H1 (cell line): ENCODE results near the gene CPED1. TPM values are rescaled to one million over a fixed set of nuclear protein-coding genes. Genes with fewer than 3 reads are reported as not detected.

Experiments
- CTCF ChIA-PET: fragments of 300-600 bp; sonication (Branson Sonifier 250); formaldehyde crosslinking; loops from one replicate; lab custom pipeline; 2021; ENCODE audit not compliant: partially characterized antibody; lab: Charles Lee
- POLR2A ChIA-PET: fragments of 300-600 bp; sonication (Branson Sonifier 250); formaldehyde crosslinking; loops from one replicate; lab custom pipeline; 2021; ENCODE audit warnings: inconsistent platforms; ENCODE audit not compliant: partially characterized antibody; lab: Charles Lee
- DNase-seq, 2 experiments: peaks; one replicate each; pipeline versions ENCODE4 v3.0.0 to v3.0.0-alpha.2; 2010 to 2022; ENCODE audit warnings: low spot score in 2 of 2, low read depth in 1 of 2, mixed read lengths in 1 of 2
- FAIRE-seq: peaks from 2 replicates; lab custom pipeline; 2011; peaks lifted over from hg19 to GRCh38; lab: Jason Lieb, UNC
- H2AFZ ChIP-seq: 2 replicates; pipeline ENCODE4 v1.8.1; 2012; ENCODE audit warnings: low read length, inconsistent platforms
- H2AK5ac ChIP-seq: 2 replicates; pipeline ENCODE4 v1.6.1; 2013; ENCODE audit warnings: low read depth, low read length
- H2BK120ac ChIP-seq: replicated peaks from 2 replicates; pipeline ENCODE3; 2013; ENCODE audit warnings: low read depth, low read length, inconsistent platforms
- H2BK12ac ChIP-seq: 2 replicates; pipeline ENCODE4 v1.6.1; 2013; ENCODE audit warnings: low read depth, low read length
- H2BK15ac ChIP-seq: 2 replicates; pipeline ENCODE4 v1.6.1; 2013; ENCODE audit warnings: low read length
- H2BK20ac ChIP-seq: 2 replicates; pipeline ENCODE4 v1.6.1; 2013; ENCODE audit warnings: low read length
- H2BK5ac ChIP-seq: 2 replicates; pipeline ENCODE4 v1.6.1; 2013; ENCODE audit warnings: low read depth, low read length
- H3K14ac ChIP-seq: 2 replicates; pipeline ENCODE4 v1.6.1; 2013; ENCODE audit warnings: inconsistent platforms; ENCODE audit not compliant: insufficient read length
- H3K18ac ChIP-seq: 2 replicates; pipeline ENCODE4 v1.6.1; 2013; ENCODE audit warnings: low read length; ENCODE audit errors: extremely low read depth
- H3K23ac ChIP-seq: 2 replicates; pipeline ENCODE4 v1.6.1; 2013; ENCODE audit warnings: inconsistent platforms; ENCODE audit not compliant: insufficient read length
- H3K23me2 ChIP-seq: 2 replicates; pipeline ENCODE4 v1.6.1; 2013; ENCODE audit warnings: low read depth, low read length
- H3K27ac ChIP-seq: 2 replicates; pipeline ENCODE4 v1.6.1; 2011; ENCODE audit warnings: low read depth, low read length, inconsistent platforms
- H3K27me3 ChIP-seq, 4 experiments: replicated peaks in 1 of 4; 1 replicate in 1 of 4; 2 replicates in 3 of 4; pipeline versions ENCODE4 v1.6.1 to v1.8.1; 2011 to 2013; ENCODE audit warnings: low read length in 3 of 4, mild to moderate bottlenecking in 3 of 4, inconsistent platforms in 2 of 4, mixed read lengths in 2 of 4, moderate library complexity in 1 of 4; ENCODE audit not compliant: control insufficient read depth in 3 of 4, insufficient read depth in 3 of 4; ENCODE audit errors: extremely low read depth in 1 of 4
- H3K36me3 ChIP-seq, 4 experiments: 2 replicates each; pipeline versions ENCODE4 v1.6.1 to v1.8.1; 2011 to 2013; ENCODE audit warnings: mild to moderate bottlenecking in 4 of 4, low read length in 3 of 4, moderate library complexity in 2 of 4, control low read depth in 1 of 4, inconsistent platforms in 1 of 4; ENCODE audit not compliant: insufficient read depth in 4 of 4, control insufficient read depth in 2 of 4
- H3K4ac ChIP-seq: replicated peaks from 2 replicates; pipeline ENCODE3; 2013; ENCODE audit warnings: low read length, low read depth, mixed read lengths, inconsistent platforms; ENCODE audit not compliant: insufficient read length
- H3K4me1 ChIP-seq, 4 experiments: replicated peaks in 1 of 4; 1 replicate in 1 of 4; 2 replicates in 3 of 4; pipeline versions ENCODE4 v1.6.1 to v1.8.1; 2011 to 2013; ENCODE audit warnings: low read length in 3 of 4, inconsistent platforms in 2 of 4, mixed read lengths in 1 of 4; ENCODE audit not compliant: insufficient read depth in 4 of 4, control insufficient read depth in 3 of 4
- H3K4me2 ChIP-seq, 2 experiments: 2 replicates each; pipeline versions ENCODE4 v1.6.1 to v1.8.1; 2011 to 2013; ENCODE audit warnings: low read depth in 2 of 2, low read length in 2 of 2, control low read depth in 1 of 2, inconsistent platforms in 1 of 2, mild to moderate bottlenecking in 1 of 2; ENCODE audit not compliant: insufficient read depth in 1 of 2
- H3K4me3 ChIP-seq, 4 experiments: fragments of 200-600, 300-600 bp in 1 of 4; sonication (generic), shearing (Covaris generic), sonication (Bioruptor Twin) in 1 of 4; 2 replicates each; pipeline versions ENCODE4 v1.5.1 to v1.8.1; 2011 to 2016; ENCODE audit warnings: low read length in 4 of 4, low read depth in 3 of 4, control low read depth in 2 of 4, inconsistent platforms in 2 of 4, mild to moderate bottlenecking in 2 of 4, mixed read lengths in 1 of 4, moderate library complexity in 1 of 4; ENCODE audit not compliant: insufficient read depth in 2 of 4; ENCODE audit errors: extremely low read depth in 1 of 4
- H3K56ac ChIP-seq: replicated peaks from 2 replicates; pipeline ENCODE3; 2013; ENCODE audit warnings: low read depth, mild to moderate bottlenecking, mixed read lengths, low read length, inconsistent platforms; ENCODE audit not compliant: insufficient read length
- H3K79me1 ChIP-seq: 2 replicates; pipeline ENCODE4 v1.6.1; 2013; ENCODE audit warnings: low read depth, low read length, control low read depth
- H3K79me2 ChIP-seq, 2 experiments: 2 replicates each; pipeline versions ENCODE4 v1.6.1 to v1.8.1; 2012 to 2013; ENCODE audit warnings: low read length in 2 of 2, mild to moderate bottlenecking in 2 of 2, inconsistent platforms in 1 of 2; ENCODE audit not compliant: insufficient read depth in 2 of 2, control insufficient read depth in 1 of 2
- H3K9ac ChIP-seq, 4 experiments: replicated peaks in 1 of 4; 1 replicate in 1 of 4; 2 replicates in 3 of 4; pipeline versions ENCODE4 v1.6.1 to v1.8.1; 2011 to 2013; ENCODE audit warnings: low read depth in 3 of 4, low read length in 3 of 4, control low read depth in 2 of 4, mild to moderate bottlenecking in 2 of 4, moderate library complexity in 2 of 4, inconsistent platforms in 1 of 4; ENCODE audit errors: extremely low read depth in 1 of 4
- H3K9me3 ChIP-seq, 2 experiments: 2 replicates each; pipeline versions ENCODE4 v1.6.1 to v1.8.1; 2012 to 2013; ENCODE audit warnings: mild to moderate bottlenecking in 2 of 2, moderate library complexity in 2 of 2, control low read depth in 1 of 2, inconsistent platforms in 1 of 2, low read depth in 1 of 2, low read length in 1 of 2, mixed read lengths in 1 of 2; ENCODE audit not compliant: insufficient read depth in 2 of 2
- H4K20me1 ChIP-seq, 2 experiments: replicated peaks in 1 of 2; 2 replicates each; pipeline versions ENCODE3 to v1.8.1; 2011 to 2013; ENCODE audit warnings: inconsistent platforms in 2 of 2, low read length in 2 of 2, mild to moderate bottlenecking in 1 of 2; ENCODE audit not compliant: insufficient read depth in 2 of 2, control insufficient read depth in 1 of 2
- H4K5ac ChIP-seq: 2 replicates; pipeline ENCODE4 v1.6.1; 2013; ENCODE audit warnings: low read length, low read depth, mixed read lengths, inconsistent platforms; ENCODE audit not compliant: insufficient read length
- H4K8ac ChIP-seq: 2 replicates; pipeline ENCODE4 v1.8.0; 2013; ENCODE audit warnings: mild to moderate bottlenecking, moderate library complexity, low read length, inconsistent platforms; ENCODE audit not compliant: insufficient read depth; ENCODE audit errors: extremely low read depth
- H4K91ac ChIP-seq: replicated peaks from 2 replicates; pipeline ENCODE3; 2013; ENCODE audit warnings: low read length, mixed read lengths, inconsistent platforms; ENCODE audit not compliant: insufficient read length
- FOSL1 ChIP-seq: IDR thresholded peaks from 2 replicates; pipeline ENCODE4 v1.6.1; 2011; ENCODE audit warnings: mild to moderate bottlenecking, low read depth, low read length, moderate library complexity; ENCODE audit not compliant: insufficient read depth
- KDM1A ChIP-seq: fragments of 200-600, 300-600 bp; sonication (generic); IDR thresholded peaks from 2 replicates; pipeline ENCODE4 v1.7.1; 2016; ENCODE audit warnings: mild to moderate bottlenecking, low read length, borderline replicate concordance
- MAFK ChIP-seq: IDR thresholded peaks from 2 replicates; pipeline ENCODE4 v1.6.1; 2012; ENCODE audit warnings: low read depth, mild to moderate bottlenecking, improper control_type of control experiment, low read length
- POU5F1 ChIP-seq: IDR thresholded peaks from 2 replicates; pipeline ENCODE4 v1.6.1; 2011; ENCODE audit warnings: low read depth, mild to moderate bottlenecking, low read length, moderate library complexity
- SIRT6 ChIP-seq: IDR thresholded peaks from one replicate; pipeline ENCODE4 v1.7.1; 2012; ENCODE audit warnings: low read length, inconsistent platforms
- TAF1 ChIP-seq: IDR thresholded peaks from 2 replicates; pipeline ENCODE4 v1.6.1; 2011; ENCODE audit warnings: mild to moderate bottlenecking, low read depth, low read length
- WGBS, 2 experiments: shearing (Covaris generic) in 1 of 2; methylation state at CpG; one replicate each; pipeline versions ENCODE4 v1.1.6 to v1.1.7; 2013 to 2015; ENCODE audit warnings: low lambda C conversion rate in 2 of 2, mixed read lengths in 2 of 2, inconsistent platforms in 1 of 2, low coverage in 1 of 2, missing lambda C conversion rate in 1 of 2; ENCODE audit not compliant: insufficient replicate concordance in 2 of 2, insufficient coverage in 1 of 2, insufficient read length in 1 of 2; ENCODE audit errors: extremely low coverage in 1 of 2, missing lambda C conversion rate in 1 of 2; 5-methylcytosine and 5-hydroxymethylcytosine counted together
- polyA plus RNA-seq, 7 experiments: library from polyadenylated mRNA; depleted of rRNA in 3 of 7; stranded (reverse) in 5 of 7; unstranded in 2 of 7; fragments of >200 nt in 5 of 7; fragments of 200-250 nt in 2 of 7; gene quantifications; 1 replicate in 5 of 7; 2 replicates in 1 of 7; 4 replicates in 1 of 7; pipeline versions ENCODE4 v1.2.1 to v1.2.3, GENCODE V29; 2011 to 2013; ENCODE audit warnings: missing spikeins in 2 of 7, mixed read lengths in 2 of 7
- total RNA-seq: library from RNA; stranded (reverse); fragmentation: NEBNext Ultra II Directional; extraction: Animal tissue kit (Norgen Biotek cat#: 25700); gene quantifications from 2 replicates; pipeline ENCODE4 v1.2.1, GENCODE V29; 2021
- TF ChIP-seq, protein P1 (sequence below): IDR thresholded peaks from 2 replicates; pipeline ENCODE4 v1.6.1; 2011; ENCODE audit warnings: low read length, improper control_type of control experiment
- TF ChIP-seq, protein P2 (sequence below), 3 experiments: IDR thresholded peaks; 1 replicate in 2 of 3; 2 replicates in 1 of 3; pipeline versions ENCODE4 v1.5.1 to v1.6.1; 2011; ENCODE audit warnings: low read length in 3 of 3, mild to moderate bottlenecking in 3 of 3, inconsistent platforms in 2 of 3, low read depth in 1 of 3, moderate library complexity in 1 of 3; ENCODE audit not compliant: insufficient read depth in 1 of 3; ENCODE audit errors: control extremely low read depth in 1 of 3
- TF ChIP-seq, protein P3 (sequence below): IDR thresholded peaks from 2 replicates; pipeline ENCODE4 v1.6.1; 2012; ENCODE audit warnings: low read length, inconsistent platforms

The CPED1 gene
- total and polyA plus RNA-seq, 2 of the 8 experiments (the other 6 are each of a cell fraction or from before 2014, with no cell fraction given) = 0.08 to 0.39 TPM

DNA sequence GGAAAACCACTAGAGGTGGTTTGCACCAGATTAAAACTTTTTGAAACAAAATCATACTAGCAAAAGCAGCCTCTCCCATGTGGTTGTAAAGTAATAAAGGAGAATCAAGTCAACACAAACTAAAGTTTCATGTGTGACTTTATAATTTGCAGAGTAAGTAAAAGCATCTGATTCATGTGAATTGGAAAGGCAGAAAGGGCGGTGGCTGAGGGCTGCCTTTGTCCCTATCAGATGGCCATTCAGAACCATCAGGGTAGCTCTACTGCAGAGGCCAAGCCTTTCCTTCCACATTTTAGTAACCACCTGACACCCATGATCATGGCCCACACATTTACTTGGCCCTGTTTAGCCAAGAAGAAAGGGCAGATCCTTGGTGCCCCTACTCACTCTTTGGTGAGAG, 356.0 kb downstream of the CPED1 start:
- Histone ChIP-seq H2BK12ac (no peak overlapping the region), H2AK5ac (no peak overlapping the region), H3K23me2 (no peaks in the 10 kb centered on the region), H3K36me3 (peaks cover 0 to 7% (median 5%) of the 10 kb centered on the region in 4 experiments; a peak in 4 of 8 replicates), H3K9ac (no peak overlapping the region), H3K23ac (no peak overlapping the region), H3K14ac (no peak overlapping the region), H3K4me2 (no peak overlapping the region), H3K27ac (no peak overlapping the region), H3K27me3 (no peaks in the 10 kb centered on the region), H3K79me2 (no peaks in the 10 kb centered on the region), H2BK5ac (no peak overlapping the region)
- CTCF ChIA-PET = no interaction called here
- WGBS, 2 experiments = 85% methylated on average over 1 of the region's 1 CpG; no CpG with 5 or more reads in 1 of the 2 experiments
- TF ChIP-seq SIRT6 (no peak), MAFK (no peak), FOSL1 (no peak), KDM1A (no peak), POU5F1 (no peak), TAF1 (no peak)
- TF ChIP-seq, protein P1, sequence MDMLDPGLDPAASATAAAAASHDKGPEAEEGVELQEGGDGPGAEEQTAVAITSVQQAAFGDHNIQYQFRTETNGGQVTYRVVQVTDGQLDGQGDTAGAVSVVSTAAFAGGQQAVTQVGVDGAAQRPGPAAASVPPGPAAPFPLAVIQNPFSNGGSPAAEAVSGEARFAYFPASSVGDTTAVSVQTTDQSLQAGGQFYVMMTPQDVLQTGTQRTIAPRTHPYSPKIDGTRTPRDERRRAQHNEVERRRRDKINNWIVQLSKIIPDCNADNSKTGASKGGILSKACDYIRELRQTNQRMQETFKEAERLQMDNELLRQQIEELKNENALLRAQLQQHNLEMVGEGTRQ = no peak
- TF ChIP-seq, protein P2, sequence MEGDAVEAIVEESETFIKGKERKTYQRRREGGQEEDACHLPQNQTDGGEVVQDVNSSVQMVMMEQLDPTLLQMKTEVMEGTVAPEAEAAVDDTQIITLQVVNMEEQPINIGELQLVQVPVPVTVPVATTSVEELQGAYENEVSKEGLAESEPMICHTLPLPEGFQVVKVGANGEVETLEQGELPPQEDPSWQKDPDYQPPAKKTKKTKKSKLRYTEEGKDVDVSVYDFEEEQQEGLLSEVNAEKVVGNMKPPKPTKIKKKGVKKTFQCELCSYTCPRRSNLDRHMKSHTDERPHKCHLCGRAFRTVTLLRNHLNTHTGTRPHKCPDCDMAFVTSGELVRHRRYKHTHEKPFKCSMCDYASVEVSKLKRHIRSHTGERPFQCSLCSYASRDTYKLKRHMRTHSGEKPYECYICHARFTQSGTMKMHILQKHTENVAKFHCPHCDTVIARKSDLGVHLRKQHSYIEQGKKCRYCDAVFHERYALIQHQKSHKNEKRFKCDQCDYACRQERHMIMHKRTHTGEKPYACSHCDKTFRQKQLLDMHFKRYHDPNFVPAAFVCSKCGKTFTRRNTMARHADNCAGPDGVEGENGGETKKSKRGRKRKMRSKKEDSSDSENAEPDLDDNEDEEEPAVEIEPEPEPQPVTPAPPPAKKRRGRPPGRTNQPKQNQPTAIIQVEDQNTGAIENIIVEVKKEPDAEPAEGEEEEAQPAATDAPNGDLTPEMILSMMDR (IDR thresholded peaks at IDR 0.05; ENCODE audit: control extremely low read depth in 1 of 3, insufficient read depth in 1 of 3, low read depth in 1 of 3, low read length in 3 of 3) = no peak
- TF ChIP-seq, protein P3, sequence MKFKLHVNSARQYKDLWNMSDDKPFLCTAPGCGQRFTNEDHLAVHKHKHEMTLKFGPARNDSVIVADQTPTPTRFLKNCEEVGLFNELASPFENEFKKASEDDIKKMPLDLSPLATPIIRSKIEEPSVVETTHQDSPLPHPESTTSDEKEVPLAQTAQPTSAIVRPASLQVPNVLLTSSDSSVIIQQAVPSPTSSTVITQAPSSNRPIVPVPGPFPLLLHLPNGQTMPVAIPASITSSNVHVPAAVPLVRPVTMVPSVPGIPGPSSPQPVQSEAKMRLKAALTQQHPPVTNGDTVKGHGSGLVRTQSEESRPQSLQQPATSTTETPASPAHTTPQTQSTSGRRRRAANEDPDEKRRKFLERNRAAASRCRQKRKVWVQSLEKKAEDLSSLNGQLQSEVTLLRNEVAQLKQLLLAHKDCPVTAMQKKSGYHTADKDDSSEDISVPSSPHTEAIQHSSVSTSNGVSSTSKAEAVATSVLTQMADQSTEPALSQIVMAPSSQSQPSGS = no peak
- TF ChIP-seq, all 59 proteins: peak for 0
- Histone ChIP-seq H2BK15ac (no peak overlapping the region), H2BK120ac (no peak overlapping the region), H3K4me3 (no peak overlapping the region), H4K20me1 (no peaks in the 10 kb centered on the region), H2BK20ac (no peak overlapping the region), H3K56ac (no peak overlapping the region), H3K79me1 (no peaks in the 10 kb centered on the region), H2AFZ (no peak overlapping the region), H3K4me1 (no peaks in the 10 kb centered on the region), H4K8ac (no peak overlapping the region), H3K18ac (no peak overlapping the region), H4K91ac (no peak overlapping the region), H3K9me3 (no peaks in the 10 kb centered on the region), H3K4ac (no peak overlapping the region), H4K5ac (no peak overlapping the region)
- DNase-seq (no peak), FAIRE-seq (no peak)
- POLR2A ChIA-PET = no interaction called here
